ENCODE measurements around the gene PCSK5.

PCSK5 gene

DNA sequence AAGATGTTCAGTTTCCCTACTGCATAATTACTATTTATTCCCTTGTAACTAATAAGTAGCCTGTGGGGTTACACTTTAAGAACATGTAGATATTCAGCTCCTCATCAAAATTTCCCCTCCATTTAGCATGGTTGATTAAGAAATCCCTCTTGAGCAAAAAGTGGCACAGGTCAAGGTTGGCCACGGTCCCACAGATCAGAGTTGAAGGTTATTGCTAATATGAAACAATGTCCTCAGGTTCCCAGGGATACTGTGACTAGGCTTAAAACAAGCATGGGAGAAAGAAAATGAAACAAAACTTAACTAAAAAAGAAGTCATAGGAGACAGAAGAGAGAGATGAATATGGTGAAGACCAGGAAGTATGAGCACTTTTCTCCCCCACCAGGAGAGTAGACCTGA, 439.6 kb downstream of the PCSK5 start:
- TF ChIP-seq, protein P1, sequence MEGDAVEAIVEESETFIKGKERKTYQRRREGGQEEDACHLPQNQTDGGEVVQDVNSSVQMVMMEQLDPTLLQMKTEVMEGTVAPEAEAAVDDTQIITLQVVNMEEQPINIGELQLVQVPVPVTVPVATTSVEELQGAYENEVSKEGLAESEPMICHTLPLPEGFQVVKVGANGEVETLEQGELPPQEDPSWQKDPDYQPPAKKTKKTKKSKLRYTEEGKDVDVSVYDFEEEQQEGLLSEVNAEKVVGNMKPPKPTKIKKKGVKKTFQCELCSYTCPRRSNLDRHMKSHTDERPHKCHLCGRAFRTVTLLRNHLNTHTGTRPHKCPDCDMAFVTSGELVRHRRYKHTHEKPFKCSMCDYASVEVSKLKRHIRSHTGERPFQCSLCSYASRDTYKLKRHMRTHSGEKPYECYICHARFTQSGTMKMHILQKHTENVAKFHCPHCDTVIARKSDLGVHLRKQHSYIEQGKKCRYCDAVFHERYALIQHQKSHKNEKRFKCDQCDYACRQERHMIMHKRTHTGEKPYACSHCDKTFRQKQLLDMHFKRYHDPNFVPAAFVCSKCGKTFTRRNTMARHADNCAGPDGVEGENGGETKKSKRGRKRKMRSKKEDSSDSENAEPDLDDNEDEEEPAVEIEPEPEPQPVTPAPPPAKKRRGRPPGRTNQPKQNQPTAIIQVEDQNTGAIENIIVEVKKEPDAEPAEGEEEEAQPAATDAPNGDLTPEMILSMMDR (IDR thresholded peaks at IDR 0.05; ENCODE audit: low read depth, low read length, missing control alignments), result no peak

DNA sequence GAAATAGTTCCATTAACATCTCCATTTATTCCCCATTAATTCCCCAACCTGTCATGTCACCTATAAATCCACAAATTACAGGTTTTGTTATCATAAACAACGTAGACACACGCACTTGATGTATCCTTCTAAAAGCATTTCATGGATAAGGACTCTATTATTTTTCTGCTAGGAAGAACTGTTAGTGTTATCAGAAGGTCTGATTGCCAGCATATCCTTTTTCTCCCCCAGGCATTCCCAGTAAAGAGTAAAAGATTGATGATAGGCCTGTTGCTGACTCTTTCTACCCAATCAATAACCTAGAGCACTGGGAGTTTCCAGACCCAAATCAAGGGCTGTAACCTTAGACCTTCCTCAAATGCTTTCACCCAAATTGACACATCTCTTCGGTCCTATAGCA, 442.9 kb downstream of the PCSK5 start:
- H3K4me3 ChIP-seq (ENCODE audit: low read depth, low read length), result no peak overlapping the region
- no peak for DNase-seq (ENCODE audit: low read depth)
- TF ChIP-seq, protein P1 (IDR thresholded peaks at IDR 0.05; ENCODE audit: low read depth, low read length, missing control alignments), result no peak

More for the DNA sequence above, 439.6 kb downstream of the PCSK5 start:
- DNase-seq (ENCODE audit: low read depth), result no peak
- no peak overlapping the region for H3K4me3 ChIP-seq (ENCODE audit: low read depth, low read length)

DNA sequence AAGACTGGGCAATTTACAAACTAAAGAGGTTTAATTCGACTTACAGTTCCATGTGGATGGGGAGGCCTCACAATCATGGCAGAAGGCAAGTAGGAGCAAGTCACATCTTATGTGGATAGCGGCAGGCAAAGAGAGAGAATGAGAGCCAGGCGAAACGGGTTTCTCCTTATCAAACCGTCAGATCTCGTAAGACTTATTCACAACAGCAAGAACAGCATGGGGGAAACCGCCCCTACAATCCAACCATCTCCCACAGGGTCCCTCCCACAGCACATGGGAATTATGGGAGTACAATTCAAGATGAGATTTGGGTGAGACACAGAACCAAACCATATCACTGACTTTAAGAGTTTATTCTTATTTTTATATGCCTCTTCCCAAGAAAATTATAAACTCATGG, 443.5 kb downstream of the PCSK5 start:
- no peak for DNase-seq (ENCODE audit: low read depth)
- TF ChIP-seq, protein P1 (IDR thresholded peaks at IDR 0.05; ENCODE audit: low read depth, low read length, missing control alignments), result no peak
- no peak overlapping the region for H3K4me3 ChIP-seq (ENCODE audit: low read depth, low read length)

DNA sequence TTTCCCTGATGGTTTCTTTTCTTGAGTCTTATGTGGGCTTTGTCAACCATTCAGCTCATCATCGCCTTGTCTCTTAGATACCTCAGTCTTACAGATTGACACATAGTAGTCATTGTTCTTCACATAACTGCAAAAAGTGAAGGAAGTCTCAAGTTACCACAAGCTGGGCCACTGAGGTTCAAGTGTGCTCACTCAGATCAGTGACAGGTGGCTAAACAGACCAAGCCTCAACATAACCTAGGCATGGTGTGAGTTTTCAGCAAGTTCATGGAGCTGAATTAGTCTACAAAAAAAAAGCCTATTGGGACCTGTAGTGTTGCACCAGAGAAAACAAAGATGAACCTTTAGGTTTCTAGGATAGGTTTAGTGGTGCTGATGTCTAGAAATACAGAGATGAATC, 445.6 kb downstream of the PCSK5 start:
- no peak for DNase-seq (ENCODE audit: low read depth)
- H3K4me3 ChIP-seq (ENCODE audit: low read depth, low read length), result no peak overlapping the region
- TF ChIP-seq, protein P1 (IDR thresholded peaks at IDR 0.05; ENCODE audit: low read depth, low read length, missing control alignments), result no peak

DNA sequence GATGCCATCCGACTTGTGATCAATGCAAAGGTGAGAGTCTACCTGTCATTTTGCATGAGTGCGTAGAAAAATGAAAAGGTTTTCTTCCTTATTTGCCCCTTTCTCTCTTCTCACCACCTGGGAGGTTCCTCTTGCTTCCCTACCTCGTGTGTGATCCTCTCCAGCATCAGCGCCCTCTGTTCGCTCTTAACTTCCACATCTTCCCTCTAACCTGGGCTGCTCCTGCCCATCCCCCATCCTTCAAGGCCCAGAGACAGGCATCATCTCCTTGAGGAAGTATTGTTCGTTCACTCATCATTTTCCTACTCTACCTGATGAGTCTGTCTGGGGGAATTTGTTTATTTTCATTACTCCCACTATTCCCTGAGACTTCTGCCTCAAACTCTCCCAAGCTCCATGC, 447.9 kb downstream of the PCSK5 start:
- H3K4me3 ChIP-seq (ENCODE audit: low read depth, low read length), result no peak overlapping the region
- TF ChIP-seq, protein P1 (IDR thresholded peaks at IDR 0.05; ENCODE audit: low read depth, low read length, missing control alignments), result no peak
- no peak for DNase-seq (ENCODE audit: low read depth)

DNA sequence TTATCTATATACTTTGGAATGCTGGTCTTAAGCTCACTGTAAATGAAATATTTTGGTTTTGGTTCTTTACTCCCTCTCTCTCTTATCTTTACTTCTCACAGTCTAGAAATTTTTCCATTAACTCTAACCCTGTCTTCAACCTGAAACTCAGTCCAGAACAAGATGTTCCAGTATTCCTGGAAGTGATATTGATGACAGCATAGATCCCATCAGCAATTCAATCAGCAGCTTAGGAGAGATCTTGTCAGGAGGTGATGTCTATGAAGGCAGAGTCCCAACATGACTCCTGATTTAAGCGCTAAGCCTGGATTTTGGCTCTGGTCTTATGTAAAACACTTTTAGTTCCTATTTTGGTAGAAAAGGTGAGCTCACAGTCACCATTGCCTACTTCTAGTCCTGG, 451.1 kb downstream of the PCSK5 start:
- DNase-seq (ENCODE audit: low read depth), result no peak
- H3K4me3 ChIP-seq (ENCODE audit: low read depth, low read length), result no peak overlapping the region
- TF ChIP-seq, protein P1 (IDR thresholded peaks at IDR 0.05; ENCODE audit: low read depth, low read length, missing control alignments), result no peak

DNA sequence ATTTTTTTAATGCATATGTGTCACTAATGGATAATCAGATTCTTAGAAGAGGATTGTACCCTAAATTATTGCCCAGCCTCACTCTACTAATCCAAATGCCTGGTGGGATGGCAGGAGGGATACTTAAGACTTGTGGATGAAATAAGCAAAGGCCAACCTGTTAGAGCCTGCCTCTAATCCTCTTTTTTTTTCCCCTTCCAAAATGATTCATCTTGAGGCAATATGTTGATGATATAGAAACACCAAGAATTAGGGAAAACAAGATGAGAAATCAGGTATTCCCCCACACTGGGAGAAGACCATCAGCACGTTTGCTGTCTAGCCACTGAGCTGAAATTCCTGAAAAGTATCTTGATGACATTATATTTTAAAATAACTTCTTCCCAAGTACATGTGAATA, 451.7 kb downstream of the PCSK5 start:
- TF ChIP-seq, protein P1 (IDR thresholded peaks at IDR 0.05; ENCODE audit: low read depth, low read length, missing control alignments), result no peak
- no peak for DNase-seq (ENCODE audit: low read depth)
- H3K4me3 ChIP-seq (ENCODE audit: low read depth, low read length), result no peak overlapping the region
